Measurements from ENCODE around the gene GAD1.

DNA sequence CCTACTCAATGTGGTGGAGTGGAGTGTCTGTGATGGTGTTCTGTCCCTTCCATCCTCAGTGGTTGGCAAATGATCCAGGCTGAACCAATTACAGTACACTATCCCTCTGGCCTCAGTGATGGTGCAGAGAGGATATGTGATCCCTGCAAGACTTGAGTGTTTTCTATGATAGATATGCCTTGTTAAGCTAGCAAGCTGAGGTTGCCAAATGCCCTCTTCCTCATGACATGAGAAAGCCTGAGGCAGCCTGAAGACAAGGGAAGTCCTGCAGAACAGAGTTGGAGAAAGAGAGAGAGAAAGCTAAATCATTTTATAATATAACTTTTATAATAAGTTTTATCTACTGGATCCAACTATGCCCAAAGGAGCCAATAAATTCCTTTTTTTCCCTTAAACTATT lies 70.8 kb downstream of the GAD1 start:
- TF ChIP-seq POLR2AphosphoS5 (IDR thresholded peaks at IDR 0.05) (no peak), POLR2A (IDR thresholded peaks at IDR 0.05) (no peak), EP300 (IDR thresholded peaks at IDR 0.05) (no peak), CTCF (IDR thresholded peaks at IDR 0.05) (no peak)

Measured in suprapubic skin (tissue), 4 donors.